Left lung (tissue), 10 donors: Measurements from ENCODE around the gene WDR27. TPM values are rescaled to one million over a fixed set of nuclear protein-coding genes. Genes with fewer than 3 reads are reported as not detected.

Experiments used
- ATAC-seq: fragments of 200-7000 bp; cut with Tn5 transposase; one replicate; pipeline ENCODE4 v1.9.1; 2020; ENCODE audit warnings: moderate library complexity
- DNase-seq, 4 donors: peaks; one replicate each; pipeline ENCODE4 v3.0.0-alpha.2; 2013 to 2020
- H3K27ac ChIP-seq, 2 donors: fragments of 200-600 bp; sonication (generic) in 1 of 2; one replicate each; pipeline versions ENCODE4 v1.5.0 to v1.8.0; 2020 to 2021
- H3K27me3 ChIP-seq, 2 donors: fragments of 200-600 bp; sonication (generic) in 1 of 2; one replicate each; pipeline versions ENCODE4 v1.5.0 to v1.8.0; 2020 to 2021
- H3K36me3 ChIP-seq, 2 donors: fragments of 200-600 bp; sonication (generic) in 1 of 2; one replicate each; pipeline versions ENCODE4 v1.5.0 to v1.8.0; 2020 to 2021
- H3K4me1 ChIP-seq, 2 donors: fragments of 200-600 bp; one replicate each; pipeline ENCODE4 v1.8.0; 2021
- H3K4me3 ChIP-seq, 2 donors: fragments of 200-600 bp; sonication (generic) in 1 of 2; one replicate each; pipeline versions ENCODE4 v1.5.0 to v1.8.0; 2020 to 2021; ENCODE audit warnings: mild to moderate bottlenecking in 1 of 2
- H3K9me3 ChIP-seq, 2 donors: fragments of 200-600 bp; sonication (generic) in 1 of 2; one replicate each; pipeline versions ENCODE4 v1.5.0 to v1.8.0; 2020 to 2021
- intact Hi-C, 2 donors: fragments of 100-400 bp; cut with DNase I; formaldehyde crosslinking; loops; one replicate each; pipeline versions ENCODE4 v1.11.2 to v1.14.2; 2022
- polyA plus RNA-seq, 6 donors: library from polyadenylated mRNA; unstranded; fragments of 120-200 nt; gene quantifications; one replicate each; pipeline ENCODE4 v1.2.1, GENCODE V29; 2013; ENCODE audit not compliant: insufficient read length in 6 of 6
- total RNA-seq, 2 donors: library from RNA; stranded (reverse); fragmentation: NEBNext Ultra II Directional; extraction: Animal tissue kit (Norgen Biotek cat#: 25700); gene quantifications; one replicate each; pipeline ENCODE4 v1.2.1, GENCODE V29; 2021
- TF ChIP-seq, protein P1 (sequence below), 2 donors: fragments of 200-600 bp; sonication (generic) in 1 of 2; IDR thresholded peaks; one replicate each; pipeline versions ENCODE4 v1.5.0 to v1.8.0; 2021; ENCODE audit warnings: antibody characterized with exemption in 2 of 2
- donor health status: DM: no; HTN: yes; CAD: no.
- donor health status: DM: no; HTN: no; CAD: no.

WDR27 gene
- total and polyA plus RNA-seq, 8 donors = 31.3 to 104 (median 86.3) TPM

DNA sequence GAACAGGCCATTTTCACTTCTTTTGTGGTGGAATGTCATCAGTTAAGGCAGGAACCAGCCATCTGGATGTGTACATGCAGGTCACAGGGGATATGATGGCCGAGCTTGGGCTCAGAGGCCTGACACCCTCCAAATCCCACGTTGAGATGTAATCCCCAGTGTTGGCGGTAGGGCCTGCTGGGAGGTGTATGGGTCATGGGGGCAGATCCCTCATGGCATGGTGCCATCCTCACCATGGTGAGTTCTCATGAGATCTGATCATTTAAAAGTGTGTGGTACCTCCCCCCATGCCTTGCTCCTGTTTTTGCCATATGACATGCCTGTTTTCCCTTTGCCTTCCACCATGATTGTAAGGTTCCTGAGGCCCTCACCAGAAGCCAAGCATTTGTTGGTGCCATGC is 26.8 kb downstream of the WDR27 start:
- peaks cover 0 to 26% of the 10 kb centered on the region in 2 donors for H3K36me3 ChIP-seq
- ATAC-seq (no peak), DNase-seq (no peak)
- no peak overlapping the region for H3K27ac ChIP-seq
- H3K27me3 ChIP-seq = no peaks in the 10 kb centered on the region
- TF ChIP-seq, protein P1, sequence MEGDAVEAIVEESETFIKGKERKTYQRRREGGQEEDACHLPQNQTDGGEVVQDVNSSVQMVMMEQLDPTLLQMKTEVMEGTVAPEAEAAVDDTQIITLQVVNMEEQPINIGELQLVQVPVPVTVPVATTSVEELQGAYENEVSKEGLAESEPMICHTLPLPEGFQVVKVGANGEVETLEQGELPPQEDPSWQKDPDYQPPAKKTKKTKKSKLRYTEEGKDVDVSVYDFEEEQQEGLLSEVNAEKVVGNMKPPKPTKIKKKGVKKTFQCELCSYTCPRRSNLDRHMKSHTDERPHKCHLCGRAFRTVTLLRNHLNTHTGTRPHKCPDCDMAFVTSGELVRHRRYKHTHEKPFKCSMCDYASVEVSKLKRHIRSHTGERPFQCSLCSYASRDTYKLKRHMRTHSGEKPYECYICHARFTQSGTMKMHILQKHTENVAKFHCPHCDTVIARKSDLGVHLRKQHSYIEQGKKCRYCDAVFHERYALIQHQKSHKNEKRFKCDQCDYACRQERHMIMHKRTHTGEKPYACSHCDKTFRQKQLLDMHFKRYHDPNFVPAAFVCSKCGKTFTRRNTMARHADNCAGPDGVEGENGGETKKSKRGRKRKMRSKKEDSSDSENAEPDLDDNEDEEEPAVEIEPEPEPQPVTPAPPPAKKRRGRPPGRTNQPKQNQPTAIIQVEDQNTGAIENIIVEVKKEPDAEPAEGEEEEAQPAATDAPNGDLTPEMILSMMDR (IDR thresholded peaks at IDR 0.05) = no peak
- H3K4me1 ChIP-seq = no peaks in the 10 kb centered on the region
- intact Hi-C loops = no loop called here
- H3K9me3 ChIP-seq = no peaks in the 10 kb centered on the region
- no peak overlapping the region for H3K4me3 ChIP-seq

DNA sequence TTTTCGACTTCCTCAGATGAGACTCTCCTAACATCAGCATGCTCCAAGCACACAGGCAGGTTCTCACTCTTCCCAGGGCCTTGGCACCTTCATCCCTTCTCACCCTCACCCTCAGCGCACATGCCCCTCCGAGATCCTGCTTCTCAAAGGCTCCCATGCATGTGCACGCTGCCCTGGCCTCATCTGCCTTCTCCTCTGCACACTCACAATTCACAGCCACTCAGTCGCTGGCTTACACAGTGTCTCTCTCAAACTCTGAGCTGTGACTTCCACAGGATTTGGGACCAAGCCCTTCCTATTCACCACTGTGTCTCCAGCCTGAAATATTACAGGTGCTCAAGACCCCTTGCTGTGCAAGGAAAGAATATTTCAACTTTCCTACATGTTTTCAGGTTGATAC is 30.3 kb downstream of the WDR27 start:
- H3K4me3 ChIP-seq = no peak overlapping the region
- peaks cover 0 to 30% of the 10 kb centered on the region in 2 donors for H3K36me3 ChIP-seq
- TF ChIP-seq, protein P1 (IDR thresholded peaks at IDR 0.05) = no peak
- H3K27me3 ChIP-seq = no peaks in the 10 kb centered on the region
- H3K27ac ChIP-seq = no peak overlapping the region
- no peaks in the 10 kb centered on the region for H3K9me3 ChIP-seq
- ATAC-seq = no peak
- H3K4me1 ChIP-seq = peaks cover 0 to 9% of the 10 kb centered on the region in 2 donors
- no peak for DNase-seq
- intact Hi-C loops = no loop called here

DNA sequence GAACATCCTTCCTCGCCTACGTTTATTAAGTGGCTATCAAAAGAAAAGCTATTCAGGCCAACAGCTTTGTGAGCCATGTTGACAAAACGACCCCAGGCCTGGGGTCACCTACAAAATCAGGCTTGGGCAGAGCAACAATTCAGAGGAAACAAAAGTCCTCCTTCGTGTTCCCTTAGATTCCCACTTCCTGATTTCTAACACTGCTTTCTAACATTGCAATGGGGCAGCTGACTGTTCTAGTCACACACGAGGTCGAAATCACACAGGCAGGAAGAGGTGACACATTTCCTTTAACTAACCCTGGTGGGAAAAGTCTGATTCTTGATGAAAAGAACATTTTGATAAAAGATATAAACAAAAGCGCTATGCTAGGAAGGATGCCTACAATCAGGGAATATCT is 31.9 kb downstream of the WDR27 start:
- H3K9me3 ChIP-seq = no peaks in the 10 kb centered on the region
- no peaks in the 10 kb centered on the region for H3K27me3 ChIP-seq
- no peak overlapping the region for H3K4me3 ChIP-seq
- peaks cover 0 to 46% of the 10 kb centered on the region in 2 donors for H3K36me3 ChIP-seq
- DNase-seq (no peak), ATAC-seq (peak; percentile 62)
- TF ChIP-seq, protein P1 (IDR thresholded peaks at IDR 0.05) = no peak
- intact Hi-C loops = no loop called here
- H3K4me1 ChIP-seq = peaks cover 0 to 9% of the 10 kb centered on the region in 2 donors
- H3K27ac ChIP-seq = peak overlapping the region in 1 of 2 donors; percentile 38

DNA sequence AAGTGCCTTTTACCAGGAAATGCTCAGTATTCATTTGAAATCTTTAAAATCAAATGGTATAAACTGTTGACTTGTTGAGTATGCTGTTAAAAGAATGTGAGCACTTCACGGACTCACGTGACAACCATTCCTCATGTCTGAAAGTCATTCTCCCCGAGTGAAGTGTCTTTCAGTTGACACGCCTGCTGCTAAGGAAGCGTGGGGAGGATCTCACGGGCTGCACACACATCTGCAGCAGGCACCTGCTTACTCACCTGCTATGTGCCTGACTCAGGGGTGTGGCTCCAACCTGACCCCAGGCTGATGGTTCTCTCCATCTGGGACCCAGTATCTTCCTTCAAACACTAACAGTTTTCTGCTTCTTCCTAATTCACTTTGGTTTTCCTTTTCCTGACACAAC is 32.7 kb downstream of the WDR27 start:
- peak; percentile 77 for ATAC-seq
- Histone ChIP-seq H3K4me1 (peaks cover 0 to 9% of the 10 kb centered on the region in 2 donors), H3K9me3 (no peaks in the 10 kb centered on the region), H3K4me3 (no peak overlapping the region), H3K27ac (peak overlapping the region in 1 of 2 donors; percentile 38), H3K36me3 (peaks cover 0 to 51% of the 10 kb centered on the region in 2 donors), H3K27me3 (no peaks in the 10 kb centered on the region)
- no peak for DNase-seq
- TF ChIP-seq, protein P1 (IDR thresholded peaks at IDR 0.05) = no peak
- intact Hi-C loops = no loop called here

DNA sequence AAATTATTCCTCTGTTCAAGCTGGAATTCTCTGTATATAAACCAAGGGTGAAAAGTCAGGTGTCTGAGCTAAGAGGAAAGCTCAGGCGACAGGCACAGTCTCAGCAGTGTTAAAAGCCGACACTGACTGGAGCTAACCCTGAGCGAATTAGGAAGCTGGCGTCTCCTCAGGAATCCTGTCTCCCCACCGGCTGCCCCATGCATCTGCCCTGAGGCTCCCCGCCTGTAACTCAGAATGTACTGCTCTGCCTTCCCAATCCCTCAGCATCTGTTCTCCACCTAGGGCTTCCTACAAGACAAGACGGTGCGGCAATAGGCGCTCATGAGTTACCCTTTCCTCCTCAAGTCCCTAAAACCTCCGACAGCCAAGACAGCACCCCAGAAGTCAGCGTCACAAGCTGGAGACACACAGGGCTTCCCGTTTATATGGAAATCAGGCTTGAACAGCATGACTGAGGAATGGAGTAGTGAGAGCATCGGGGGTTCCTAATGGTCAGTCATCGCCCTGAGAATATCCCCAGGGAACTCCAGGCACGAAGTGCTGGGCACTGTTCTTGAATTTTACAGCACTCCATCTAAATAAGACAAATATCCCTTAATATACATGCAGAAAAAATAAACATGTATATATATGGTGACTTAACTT is 33.5 kb downstream of the WDR27 start:
- Histone ChIP-seq H3K27me3 (no peaks in the 10 kb centered on the region), H3K4me1 (peaks cover 0 to 9% of the 10 kb centered on the region in 2 donors), H3K4me3 (no peak overlapping the region), H3K36me3 (peaks cover 0 to 59% of the 10 kb centered on the region in 2 donors), H3K9me3 (no peaks in the 10 kb centered on the region), H3K27ac (no peak overlapping the region)
- DNase-seq (no peak), ATAC-seq (no peak)
- intact Hi-C loops = no loop called here
- TF ChIP-seq, protein P1 (IDR thresholded peaks at IDR 0.05) = no peak
